HK-2 (cell line): Measurements from ENCODE around the gene CRIM1.

Source experiments
- DNase-seq: peaks from one replicate; pipeline ENCODE4 v3.0.0-alpha.2; 2018; ENCODE audit not compliant: unreplicated experiment

CRIM1 gene

GRCh38 chr2:36455788-36456187, 100.2 kb downstream of the CRIM1 start:
- DNase-seq = no peak

DNA sequence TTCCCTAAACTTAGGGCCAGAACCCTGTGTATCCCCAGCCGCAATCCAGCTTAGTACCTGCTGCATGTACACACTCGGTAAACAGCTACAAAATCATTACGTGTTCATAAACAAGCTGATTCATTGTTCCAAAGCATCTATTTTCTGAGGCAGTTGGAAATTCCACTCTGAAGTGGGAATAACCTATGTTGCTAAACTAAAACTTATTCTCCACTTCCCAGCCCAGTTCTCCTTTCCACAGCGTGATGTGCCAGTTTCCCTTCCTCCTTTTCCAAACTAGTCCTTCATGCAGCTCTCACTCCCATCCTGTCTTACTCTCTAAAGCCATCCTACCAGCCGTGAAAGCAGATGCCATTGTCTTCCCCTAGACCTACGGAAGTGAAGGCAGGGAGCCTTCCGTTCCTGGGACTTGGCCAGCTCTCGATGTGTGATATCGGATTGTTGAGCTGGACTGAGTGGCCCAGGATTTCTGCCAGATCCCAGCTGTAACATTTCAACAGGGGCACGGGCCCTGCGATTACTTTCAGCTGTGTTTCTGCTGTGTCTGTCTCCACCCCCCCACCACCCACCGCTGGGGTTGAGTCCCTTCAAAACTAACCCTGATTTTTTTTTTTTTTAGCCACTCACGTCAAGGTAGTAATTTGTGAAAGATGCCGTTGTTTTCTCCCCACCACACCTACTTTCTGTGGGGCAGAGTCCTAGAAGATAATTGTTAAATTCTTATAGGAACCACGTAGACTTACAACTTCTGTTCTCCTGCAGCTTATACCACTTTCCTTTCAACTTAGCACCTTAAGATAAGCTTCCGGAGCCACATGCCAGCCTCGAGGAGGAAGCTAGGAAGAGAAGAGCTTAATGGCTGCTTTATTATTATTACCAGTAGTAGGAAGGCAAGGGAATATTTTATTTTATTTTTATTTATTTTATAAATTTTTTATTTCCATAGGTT, 100.9 kb downstream of the CRIM1 start:
- DNase-seq = no peak

DNA sequence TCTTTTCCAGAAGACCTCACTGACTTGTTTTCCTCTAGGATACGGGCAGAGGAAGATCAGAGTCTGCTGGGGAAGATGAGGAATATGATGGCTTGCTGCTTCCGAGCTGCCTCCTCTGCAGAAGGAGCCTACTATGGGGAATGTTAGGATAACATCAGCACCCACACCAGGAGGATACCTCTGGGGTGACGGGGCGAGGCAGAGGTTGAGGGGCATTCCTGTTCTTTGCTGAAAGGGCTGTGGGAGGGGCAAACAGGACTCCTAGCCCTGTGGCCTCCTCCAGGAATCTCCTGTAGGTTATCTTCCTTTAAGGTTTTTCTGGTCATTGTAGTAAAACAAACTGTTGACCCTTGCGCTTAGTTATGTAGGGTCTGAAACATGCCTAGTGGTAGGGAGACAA, 102.5 kb downstream of the CRIM1 start:
- no peak for DNase-seq

DNA sequence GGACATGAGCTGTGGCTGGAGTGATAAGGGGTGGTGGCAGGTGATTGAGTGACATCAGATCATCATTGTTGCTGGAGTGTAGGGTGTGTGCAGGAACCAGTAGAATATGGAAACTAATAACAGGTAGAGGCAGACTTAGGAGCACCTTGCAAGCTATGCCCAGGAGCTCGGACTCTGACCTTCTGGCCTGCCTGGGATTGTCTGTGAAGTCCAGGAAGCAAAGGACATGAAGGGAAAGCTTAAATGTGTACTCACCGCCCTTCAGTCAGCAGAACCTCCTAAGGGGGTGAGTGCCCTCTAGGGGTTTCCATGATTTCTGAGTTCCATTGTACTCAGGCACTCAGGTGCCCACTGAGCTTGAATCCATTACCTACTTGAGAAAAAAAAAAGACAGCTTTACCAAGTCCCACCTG, 104.2 kb downstream of the CRIM1 start:
- DNase-seq = peak; percentile 49

DNA sequence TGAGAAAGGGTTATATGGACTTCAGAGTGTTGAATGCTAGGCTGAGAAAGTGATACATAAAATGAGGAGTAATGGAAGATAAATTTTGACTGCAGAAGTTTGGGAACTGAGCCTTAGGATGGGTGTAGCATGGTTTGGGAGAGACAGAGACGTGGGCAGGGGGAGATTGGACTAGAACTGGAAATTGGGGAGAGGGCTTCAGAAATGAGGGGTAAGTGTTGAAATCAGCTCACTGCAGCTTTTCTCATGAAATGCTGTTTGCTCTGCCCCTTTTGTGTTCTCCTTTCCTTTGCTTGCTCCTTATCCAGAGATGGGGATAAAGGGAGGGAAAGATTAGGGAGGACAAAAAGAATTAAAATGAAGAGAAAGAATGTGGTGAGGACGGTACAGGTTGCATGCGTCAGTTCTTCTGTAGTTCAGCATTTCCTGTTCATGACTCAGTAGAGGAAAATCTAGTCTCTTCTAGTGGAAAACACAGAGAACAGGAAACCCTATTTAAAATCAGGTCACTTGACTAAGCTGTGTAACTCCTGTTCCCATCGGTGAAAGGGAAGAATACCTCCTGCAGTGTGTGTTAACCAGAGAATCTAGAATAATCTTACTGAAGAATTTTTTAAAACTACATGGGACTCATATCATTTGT, 105.6 kb downstream of the CRIM1 start:
- DNase-seq = no peak

GRCh38 chr2:36462311-36462935, 106.8 kb downstream of the CRIM1 start:
- no peak for DNase-seq

DNA sequence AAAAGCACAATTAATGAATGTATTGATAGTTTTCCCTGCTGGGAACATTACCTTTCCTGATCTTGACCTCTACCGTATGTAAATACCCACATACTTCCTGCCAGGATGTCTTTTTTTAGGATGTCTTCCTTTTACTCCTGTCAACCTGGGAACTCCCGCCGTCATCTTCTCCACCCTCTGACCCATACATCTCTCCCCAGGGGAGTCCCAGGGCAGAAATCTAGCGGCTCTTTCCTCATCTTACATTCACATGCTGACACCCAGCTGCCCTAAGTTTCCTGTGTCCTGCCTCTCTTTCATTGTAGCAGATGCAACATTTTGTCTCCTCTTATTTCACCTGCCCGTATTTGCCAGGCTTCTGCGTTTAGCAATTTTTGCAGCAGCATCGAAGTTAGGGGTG, 107.8 kb downstream of the CRIM1 start:
- no peak for DNase-seq

DNA sequence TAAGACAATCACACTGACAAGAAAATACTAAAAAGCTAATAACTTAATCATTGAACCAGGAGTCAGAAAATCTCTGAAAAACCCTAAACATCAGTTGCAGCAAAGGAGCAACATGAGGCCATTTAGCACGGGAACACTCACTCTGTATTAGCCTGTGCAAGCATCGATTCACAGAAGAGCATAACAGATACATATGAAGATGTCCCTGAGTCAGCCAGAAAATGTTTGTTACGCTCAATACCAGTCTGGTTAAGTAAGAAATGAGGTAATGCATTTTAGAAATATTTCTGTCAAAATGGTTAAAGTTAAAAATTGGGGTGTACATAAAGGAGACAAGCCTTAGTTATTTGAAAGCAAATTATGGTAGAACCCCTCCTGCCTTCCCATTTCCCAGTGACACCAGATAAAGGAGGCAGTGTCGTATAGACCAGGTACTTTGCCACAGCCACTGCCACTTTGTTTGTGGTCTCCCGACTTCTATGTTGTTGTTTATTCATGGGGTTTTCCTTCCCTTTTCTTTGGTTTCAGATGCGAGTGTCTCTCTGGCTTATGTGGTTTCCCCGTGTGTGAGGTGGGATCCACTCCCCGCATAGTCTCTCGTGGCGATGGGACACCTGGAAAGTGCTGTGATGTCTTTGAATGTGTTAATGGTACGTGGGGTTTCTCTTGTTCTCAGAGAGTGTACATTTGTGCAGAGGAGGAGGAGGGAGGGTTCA, 108.6 kb downstream of the CRIM1 start:
- no peak for DNase-seq

- DNase-seq = no peak
These were observed 110.6 kb downstream of the CRIM1 start for GRCh38 chr2:36466135-36466534.

GRCh38 chr2:36468463-36469105, 113.0 kb downstream of the CRIM1 start:
- no peak for DNase-seq

GRCh38 chr2:36469106-36469477, 113.5 kb downstream of the CRIM1 start:
- no peak for DNase-seq

DNA sequence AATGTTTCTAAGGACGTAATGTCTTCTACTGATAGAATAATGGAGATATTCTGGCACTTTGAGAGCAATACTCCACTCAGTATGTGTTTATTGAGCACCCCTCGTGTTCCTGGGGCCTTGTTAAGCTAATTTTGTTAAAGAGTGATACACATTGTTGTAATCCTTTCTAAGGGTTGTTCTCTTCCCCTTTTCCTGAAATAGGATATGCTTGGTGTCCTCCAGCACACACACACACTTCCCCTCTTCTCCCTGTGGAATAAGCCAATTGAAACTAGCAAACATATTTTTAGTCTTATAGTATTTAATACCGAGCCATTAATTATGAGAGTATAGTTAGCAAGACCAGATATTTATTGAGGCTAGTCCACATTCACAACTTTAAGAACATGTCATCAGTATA, 114.1 kb downstream of the CRIM1 start:
- no peak for DNase-seq

DNA sequence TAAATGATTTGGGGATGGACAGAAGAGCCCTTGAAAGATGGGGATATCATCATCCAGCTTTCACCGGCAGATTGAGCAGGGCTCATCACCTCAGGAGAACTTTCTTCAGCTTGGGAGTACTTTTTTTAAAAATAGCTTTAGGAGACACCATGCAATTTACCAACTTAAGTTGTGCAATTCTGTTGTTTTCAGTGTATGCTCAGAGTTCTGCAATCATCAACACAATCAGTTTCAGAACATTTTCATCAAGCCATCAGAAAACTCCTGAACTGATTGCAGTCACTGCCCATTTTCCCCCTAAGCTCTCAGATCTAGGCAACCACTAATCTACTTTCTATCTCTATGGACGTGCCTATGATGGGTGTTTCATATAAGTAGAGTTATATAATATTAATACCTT, 117.7 kb downstream of the CRIM1 start:
- DNase-seq = no peak

DNA sequence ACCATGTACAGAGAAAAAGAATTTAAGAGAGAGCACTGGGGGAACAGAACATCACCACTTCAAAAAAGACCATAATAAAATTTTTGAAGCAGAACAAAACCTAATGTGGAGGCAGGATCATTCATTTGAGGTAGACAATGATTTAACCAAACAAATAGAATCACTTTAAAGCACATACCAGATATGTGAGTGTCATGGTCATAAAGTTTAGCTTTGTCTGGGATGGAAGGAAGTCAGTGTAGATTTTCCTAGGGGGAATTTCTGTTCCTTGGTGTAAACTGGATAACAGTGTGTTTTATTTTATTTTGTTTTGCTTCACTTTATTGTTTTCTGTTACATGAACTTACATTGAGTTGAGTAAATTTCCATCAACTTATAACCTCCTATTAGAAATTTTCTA, 120.8 kb downstream of the CRIM1 start:
- no peak for DNase-seq

- DNase-seq = no peak
These were observed 121.7 kb downstream of the CRIM1 start for GRCh38 chr2:36477315-36477714.

GRCh38 chr2:36477746-36478145, 122.2 kb downstream of the CRIM1 start:
- no peak for DNase-seq

- DNase-seq = no peak
These were observed 122.8 kb downstream of the CRIM1 start for GRCh38 chr2:36478332-36478738.

GRCh38 chr2:36478999-36479398, 123.4 kb downstream of the CRIM1 start:
- no peak for DNase-seq

DNA sequence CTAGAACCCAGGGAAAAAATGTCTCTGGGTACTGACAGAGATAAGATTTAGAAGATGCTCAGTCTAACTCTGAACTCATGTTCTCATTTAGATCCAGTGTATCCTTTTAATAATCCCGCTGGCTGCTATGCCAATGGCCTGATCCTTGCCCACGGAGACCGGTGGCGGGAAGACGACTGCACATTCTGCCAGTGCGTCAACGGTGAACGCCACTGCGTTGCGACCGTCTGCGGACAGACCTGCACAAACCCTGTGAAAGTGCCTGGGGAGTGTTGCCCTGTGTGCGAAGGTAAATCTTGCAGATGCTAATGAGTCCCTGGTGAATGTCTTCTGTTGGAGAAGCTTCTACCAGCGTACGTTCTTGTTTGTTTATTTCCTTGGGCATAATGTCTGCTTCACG, 123.8 kb downstream of the CRIM1 start:
- no peak for DNase-seq

DNA sequence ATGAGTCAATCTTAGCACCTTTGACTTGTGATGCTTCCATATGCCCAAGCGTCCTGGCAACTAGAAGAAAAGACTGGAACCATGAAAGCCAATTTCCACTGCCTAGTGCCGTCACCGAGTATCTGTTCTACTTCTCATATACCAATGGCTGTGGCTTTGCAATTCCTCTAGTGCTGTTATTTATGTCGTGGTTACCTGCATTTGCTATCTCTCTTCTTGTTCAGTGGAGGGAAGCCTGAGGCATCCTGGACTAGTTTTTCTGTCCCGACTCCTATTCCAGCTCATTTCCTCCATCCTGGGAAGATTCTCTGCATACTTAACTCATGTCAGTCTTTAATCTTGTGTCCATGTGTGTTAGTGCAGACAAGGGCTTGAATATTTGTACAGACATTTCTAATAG, 124.5 kb downstream of the CRIM1 start:
- DNase-seq = no peak

DNA sequence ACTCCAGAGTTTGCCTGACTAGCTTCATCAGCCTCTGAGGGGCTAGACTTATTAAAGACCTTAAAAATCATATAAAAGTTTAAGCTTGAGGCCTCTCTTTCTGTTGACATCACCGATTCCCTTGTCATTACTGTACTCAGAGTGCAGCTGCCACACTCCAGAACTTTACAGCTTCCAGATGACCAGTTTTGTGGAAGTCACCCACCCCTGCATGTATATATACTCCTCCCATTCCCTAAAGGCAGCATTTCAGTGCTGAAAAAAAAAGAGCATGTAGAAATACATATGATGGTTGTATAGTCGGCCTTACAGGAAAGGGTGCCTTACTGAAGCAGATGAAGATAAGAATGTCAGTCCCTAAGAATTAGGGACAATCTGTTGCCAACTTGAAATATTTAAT, 125.1 kb downstream of the CRIM1 start:
- DNase-seq = no peak

DNA sequence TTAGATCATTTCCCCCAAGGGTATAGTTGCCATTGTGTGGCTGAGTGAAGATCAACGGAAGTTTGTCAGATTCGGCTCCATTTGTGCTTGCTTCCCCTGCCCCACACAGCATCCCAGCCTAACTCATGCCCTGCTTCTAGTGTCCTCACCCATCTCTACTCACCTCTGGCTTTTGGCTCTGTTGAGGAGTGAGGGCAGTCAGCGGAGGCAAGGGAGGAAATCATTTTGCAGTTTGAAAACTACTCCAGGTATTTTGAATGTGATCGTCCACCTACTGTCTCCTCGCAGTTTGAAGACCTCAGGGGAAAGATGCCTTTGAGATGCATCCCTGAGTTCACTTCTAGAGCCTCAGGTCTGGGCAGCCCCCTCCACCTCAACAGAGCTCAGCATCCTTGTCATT, 126.1 kb downstream of the CRIM1 start:
- DNase-seq = no peak
